NCI-H1694 treated with DMSO at 0.1 percent for 48 hours (cell line): Measurements from ENCODE around the gene SYDE2.
"Not testable (repeated sequence)": the region's sequence is repeated elsewhere in the genome, so short reads cannot be mapped to it uniquely, and the experiment has no call there.

Source experiments
- DNase-seq: peaks from one replicate; lab custom pipeline; 2025; lab: John Stamatoyannopoulos, UW

The SYDE2 gene

DNA sequence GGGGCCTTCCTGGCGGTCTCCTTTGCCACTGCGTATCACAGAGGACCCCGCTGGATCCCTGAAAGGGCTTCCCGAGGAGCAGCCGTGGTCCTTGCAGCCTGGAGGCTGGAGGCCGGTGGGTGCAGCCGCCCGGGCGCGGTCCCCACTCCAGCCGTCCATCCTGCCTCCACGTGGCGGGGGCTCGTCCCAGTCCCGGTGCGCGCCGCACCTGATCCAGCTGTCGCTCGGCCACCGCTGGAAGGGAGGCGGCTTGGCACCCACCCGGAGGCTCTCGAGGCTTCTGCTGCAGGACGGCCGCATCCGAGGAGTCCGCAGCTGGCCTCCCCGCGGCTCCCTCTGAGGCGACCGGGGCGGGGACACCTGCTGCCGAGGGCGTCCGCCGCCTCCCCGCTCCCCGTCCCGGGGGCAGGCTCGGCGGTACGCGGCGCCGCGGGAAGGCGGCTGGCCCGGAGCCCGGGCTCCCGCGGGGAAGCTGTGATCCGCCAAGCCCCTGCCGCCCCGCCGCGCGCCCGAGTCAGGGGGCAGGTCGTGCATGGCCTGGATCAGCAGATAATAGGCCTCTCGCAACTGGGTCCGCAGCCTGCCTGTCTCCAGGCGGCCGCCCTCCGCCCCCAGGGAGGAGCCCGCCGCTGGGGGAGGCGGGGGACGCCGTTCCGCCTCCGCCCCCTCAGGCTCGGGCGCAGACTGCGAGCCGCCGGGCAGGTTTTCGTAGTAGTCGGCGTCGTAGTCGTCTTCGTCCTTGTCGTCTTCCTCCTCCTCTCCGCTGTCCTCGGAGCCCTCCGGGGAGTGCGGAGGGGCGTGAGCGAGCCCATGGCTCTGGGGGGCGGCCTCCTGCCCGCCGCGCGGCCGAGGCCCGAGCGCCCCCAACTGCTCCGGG, at the start of gene SYDE2:
Gene SYDE2 (minus strand): TSS at position 554 of the 877 bp plus-strand sequence. CDS start 20 bp downstream, at position 534.
- peak; percentile 77 for DNase-seq

DNA sequence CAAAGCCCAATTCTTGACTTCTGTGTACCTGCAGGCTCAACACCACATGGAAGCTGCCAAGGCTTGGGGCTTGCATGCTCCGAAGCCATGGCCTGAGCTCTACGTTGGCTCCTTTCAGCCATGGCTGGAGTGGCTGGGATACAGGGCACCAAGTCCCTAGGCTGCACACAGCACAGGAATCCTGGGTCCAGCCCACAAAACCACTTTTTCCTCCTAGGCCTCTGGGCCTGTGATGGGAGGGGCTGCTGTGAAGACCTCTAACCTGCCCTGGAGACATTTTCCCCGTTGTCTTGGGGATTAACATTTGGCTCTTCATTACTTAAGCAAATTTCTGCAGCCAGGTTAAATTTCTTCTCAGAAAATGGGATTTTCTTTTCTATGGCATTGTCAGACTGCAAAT, 48.2 kb upstream of the SYDE2 start:
- not testable (repeated sequence) for DNase-seq

- DNase-seq = no peak
Observed at GRCh38 chr1:85245891-85246290, 45.1 kb upstream of the SYDE2 start.

GRCh38 chr1:85245456-85245855, 44.6 kb upstream of the SYDE2 start:
- DNase-seq = no peak

DNA sequence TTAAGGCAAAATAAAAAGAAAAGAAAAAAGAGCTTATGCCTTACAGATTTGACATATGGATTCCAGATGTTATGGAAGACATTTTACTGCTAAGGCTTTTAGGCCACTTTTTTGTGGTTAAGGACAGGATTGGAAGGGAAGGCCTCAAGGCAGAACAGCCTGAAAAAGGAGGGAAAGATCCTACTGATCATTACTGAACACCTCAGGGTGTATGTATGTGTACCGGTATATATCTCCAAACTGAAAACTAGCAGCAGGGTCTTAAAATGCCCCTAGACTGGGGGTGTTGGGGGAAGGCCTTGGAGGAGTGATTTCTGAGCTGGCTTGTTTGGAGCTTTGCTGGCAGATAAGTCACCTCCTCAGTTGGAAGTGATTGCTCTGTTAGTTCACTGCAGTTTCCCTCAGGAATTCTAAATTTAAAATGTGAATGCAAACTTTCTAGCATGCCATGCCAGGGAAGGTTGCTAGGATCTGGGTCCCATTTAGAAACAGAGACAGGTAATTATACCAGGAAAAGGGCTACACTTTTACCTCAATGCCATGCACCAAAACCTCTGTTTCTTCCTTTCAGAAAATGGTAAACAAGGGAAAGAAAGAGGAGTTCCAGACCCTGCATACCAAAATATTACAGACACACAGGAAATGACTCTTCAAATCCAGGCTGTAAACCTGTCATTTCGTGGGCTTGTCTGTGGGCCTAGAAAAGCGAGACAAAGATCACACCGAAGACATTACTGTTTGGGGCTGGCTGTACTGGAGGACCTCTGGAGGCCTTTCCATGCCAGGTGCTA, 43.6 kb upstream of the SYDE2 start:
- no peak for DNase-seq

GRCh38 chr1:85243372-85243771, 42.6 kb upstream of the SYDE2 start:
- DNase-seq = no peak

- no peak for DNase-seq
Observed at GRCh38 chr1:85240643-85241042, 39.8 kb upstream of the SYDE2 start.

- no peak for DNase-seq
Observed at GRCh38 chr1:85240174-85240601, 39.4 kb upstream of the SYDE2 start.

GRCh38 chr1:85237613-85238012, 36.8 kb upstream of the SYDE2 start:
- DNase-seq = no peak

DNA sequence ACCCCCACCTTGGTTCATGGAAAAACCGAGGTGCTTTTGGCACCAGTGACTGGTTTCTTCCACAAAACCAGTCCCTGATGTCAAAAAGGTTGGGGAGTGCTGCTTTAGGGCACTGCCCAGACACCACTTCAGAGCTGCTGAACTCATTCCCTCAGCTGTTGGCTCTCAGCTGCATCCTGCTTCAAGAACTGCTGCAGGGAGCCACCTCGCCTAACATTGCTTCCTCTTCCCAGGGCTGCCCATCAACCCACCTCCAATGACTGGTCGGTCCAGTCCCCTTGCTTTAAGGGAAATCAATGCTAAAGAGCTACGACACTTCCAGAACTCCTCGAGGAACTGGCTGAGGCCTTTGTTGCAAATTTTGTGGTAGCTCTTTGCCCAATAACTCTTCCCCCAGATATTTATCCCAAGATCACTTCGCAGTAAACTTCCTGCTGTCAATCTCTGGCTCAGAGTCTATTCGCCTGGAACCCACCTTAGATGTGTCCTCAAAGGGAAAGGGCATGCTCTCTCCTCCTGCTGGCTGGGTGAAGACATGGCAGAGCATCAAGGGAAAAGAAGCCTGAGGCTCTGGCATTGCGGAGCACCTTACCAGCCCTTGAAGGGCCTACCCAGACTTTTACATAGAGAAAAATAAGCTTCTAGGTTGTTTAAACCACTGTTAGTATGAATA, 29.6 kb upstream of the SYDE2 start:
- DNase-seq = no peak

DNA sequence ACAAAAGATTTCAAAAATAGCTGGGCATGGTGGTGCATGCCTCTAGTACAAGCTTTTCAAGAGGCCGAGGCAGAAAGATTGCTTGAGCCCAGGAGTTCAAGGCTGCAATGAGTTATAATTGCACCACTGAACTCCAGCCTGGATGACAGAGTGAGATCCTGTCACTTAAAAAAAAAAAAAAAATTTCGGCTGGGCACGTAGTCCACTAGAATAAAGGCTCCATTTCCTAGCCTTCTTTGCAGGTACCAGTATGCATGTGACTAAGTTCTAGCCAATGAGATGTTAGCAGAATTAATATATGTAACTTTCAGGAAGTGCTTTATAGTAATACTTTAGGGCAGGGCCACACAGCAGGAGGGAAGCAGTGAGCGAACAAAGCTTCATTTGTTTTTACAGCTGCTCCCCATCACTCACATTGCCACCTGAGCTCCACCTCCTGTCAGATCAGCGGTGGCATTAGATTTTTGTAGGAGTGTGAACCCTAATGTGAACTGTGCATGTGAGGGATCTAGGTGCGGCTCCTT, 28.8 kb upstream of the SYDE2 start:
- DNase-seq = no peak

GRCh38 chr1:85228972-85229371, 28.2 kb upstream of the SYDE2 start:
- no peak for DNase-seq

DNA sequence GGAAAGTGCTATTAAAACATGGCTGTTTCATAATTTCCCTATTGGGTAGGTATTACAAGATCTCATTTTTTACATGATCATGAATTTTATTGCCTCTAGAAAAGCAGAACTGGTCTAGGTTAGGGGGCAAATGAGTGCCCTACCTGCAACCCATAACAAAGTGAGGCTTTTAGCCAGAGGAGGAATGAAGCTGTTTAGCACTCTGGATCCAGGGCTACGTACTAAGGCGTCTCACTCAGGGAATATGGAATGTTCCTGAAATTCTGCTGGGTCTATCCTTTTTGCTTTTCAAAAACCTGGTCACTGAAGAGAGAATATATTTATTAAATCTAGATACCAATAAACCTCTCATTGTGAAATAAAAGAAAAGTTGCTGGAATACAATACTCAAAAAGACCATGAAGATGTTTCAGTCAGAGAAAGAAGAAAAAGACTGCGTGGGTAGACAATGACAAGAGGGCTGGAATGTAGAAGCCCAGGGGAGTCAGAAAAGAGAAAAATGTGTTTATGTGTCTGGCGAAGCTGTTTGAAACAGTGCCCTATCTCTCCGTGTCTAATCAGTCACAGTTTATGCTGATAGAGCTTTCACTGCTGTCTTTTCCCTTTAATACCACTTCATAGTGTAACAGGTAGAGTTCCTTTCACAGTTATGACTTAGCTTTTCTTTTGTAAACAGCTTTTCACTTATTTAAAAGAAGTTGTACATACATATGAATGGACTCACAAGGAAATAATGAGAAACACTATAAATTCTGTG, 25.0 kb upstream of the SYDE2 start:
- no peak for DNase-seq

- DNase-seq = no peak
Observed at GRCh38 chr1:85224734-85225623, 24.2 kb upstream of the SYDE2 start.

- no peak for DNase-seq
Observed at GRCh38 chr1:85224295-85224694, 23.5 kb upstream of the SYDE2 start.

- no peak for DNase-seq
Observed at GRCh38 chr1:85223334-85223733, 22.5 kb upstream of the SYDE2 start.

DNA sequence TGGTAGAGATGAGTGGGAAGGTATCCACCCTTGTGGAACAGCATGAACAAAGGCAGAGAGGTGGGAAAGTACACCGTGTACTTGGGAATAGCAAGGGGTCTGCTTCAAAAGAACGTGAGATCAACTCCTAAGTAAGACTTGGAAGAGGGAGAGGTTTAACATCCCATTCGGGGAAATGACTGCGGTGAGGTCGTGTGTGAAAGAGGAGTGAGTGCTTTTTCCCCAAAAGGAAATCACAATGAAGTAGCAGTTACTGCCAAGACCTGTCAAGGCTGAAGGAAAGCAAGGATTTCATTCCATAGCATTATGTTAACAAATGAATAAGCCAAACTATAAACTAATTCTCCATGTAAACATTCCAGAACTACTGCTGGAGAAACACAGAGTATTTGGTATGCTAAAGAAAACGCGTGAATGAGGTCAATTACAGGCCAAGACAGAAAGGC, 20.0 kb upstream of the SYDE2 start:
- no peak for DNase-seq

DNA sequence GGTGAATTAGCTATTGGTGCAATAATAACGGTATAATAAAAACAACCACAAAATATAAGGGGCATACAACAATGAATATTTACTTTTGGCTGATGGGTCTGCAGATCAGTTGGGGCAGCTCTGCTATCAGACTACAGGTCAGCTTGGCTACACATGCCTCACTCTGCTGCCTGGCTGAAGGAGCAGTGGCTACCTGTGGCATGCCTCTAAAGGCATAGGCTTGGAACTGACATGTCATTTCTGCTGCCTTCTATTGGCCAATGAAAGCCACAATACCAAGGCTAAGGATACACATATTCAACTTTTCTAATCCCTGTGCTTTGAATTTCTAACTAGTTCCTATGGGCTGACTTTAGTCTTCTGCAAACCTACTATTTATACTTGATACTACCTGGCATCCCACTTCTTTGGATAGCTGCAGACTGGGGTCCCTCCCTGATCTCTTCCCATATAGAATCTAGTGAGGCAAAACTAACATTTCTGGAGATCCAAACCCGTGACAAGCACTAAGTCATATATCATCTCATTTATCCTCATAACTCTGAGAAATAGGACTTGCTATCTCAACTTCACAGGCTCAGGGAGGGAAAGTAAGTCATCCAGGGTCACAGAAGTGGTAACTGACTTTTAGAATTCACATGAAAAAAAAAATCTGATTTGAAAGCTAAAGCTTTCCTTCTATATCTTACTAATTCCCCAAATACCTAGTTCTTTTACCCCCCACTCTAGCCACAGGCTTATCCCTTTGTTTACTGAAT, 19.2 kb upstream of the SYDE2 start:
- DNase-seq = no peak

DNA sequence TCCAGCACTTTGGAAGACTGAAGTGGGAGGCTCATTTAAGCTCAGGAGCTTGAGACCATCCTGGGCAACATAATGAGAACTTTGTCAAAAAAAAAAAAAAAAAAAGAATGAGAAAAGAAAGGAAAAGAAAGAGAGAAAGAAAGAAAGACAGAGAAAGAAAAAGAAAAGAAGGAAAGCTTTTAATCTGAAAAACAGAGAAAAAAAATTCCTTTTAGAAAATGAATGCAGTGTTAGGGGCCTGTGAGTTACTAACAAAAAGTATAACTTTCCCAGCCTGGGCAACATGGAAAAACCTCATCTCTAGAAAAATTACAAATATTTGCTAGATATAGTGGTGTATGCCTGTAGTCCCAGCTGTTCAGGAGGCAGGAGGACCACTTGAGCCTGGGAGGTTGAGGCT, 15.9 kb upstream of the SYDE2 start:
- no peak for DNase-seq

DNA sequence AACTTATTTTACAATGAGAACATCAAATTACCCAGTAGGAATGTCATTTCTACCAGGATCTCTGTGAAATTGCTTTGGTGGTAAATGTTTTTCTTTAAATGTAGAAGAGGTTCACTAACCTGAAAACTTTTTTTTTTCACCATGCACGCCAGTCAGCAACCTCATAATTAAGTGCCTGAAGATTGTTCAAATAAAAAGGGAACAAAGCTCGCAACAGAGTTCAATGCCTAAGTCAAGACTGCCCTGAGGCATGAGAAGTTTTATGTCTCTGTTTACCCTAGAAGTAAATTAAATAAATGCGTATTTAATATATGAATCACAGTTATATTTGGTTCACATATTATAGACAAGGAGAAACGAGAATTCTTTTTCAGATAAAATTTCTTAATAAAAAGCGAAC, 13.8 kb upstream of the SYDE2 start:
- no peak for DNase-seq
